Ureter (tissue), 1 donor: ENCODE data around the gene FRMD7. TPM values are rescaled to one million over a fixed set of nuclear protein-coding genes. Genes with fewer than 3 reads are reported as not detected.
"Not testable (repeated sequence)": the region's sequence is repeated elsewhere in the genome, so short reads cannot be mapped to it uniquely, and the experiment has no call there.

Experiments
- DNase-seq: peaks from one replicate; pipeline ENCODE4 v3.0.0-alpha.2; 2020; ENCODE audit warnings: low spot score
- total RNA-seq: library from RNA; stranded (reverse); gene quantifications from one replicate; pipeline ENCODE4 v1.2.4, GENCODE V29; 2023
- donor health status: DM: yes; HTN: yes; CAD: no.

The FRMD7 gene, protein sequence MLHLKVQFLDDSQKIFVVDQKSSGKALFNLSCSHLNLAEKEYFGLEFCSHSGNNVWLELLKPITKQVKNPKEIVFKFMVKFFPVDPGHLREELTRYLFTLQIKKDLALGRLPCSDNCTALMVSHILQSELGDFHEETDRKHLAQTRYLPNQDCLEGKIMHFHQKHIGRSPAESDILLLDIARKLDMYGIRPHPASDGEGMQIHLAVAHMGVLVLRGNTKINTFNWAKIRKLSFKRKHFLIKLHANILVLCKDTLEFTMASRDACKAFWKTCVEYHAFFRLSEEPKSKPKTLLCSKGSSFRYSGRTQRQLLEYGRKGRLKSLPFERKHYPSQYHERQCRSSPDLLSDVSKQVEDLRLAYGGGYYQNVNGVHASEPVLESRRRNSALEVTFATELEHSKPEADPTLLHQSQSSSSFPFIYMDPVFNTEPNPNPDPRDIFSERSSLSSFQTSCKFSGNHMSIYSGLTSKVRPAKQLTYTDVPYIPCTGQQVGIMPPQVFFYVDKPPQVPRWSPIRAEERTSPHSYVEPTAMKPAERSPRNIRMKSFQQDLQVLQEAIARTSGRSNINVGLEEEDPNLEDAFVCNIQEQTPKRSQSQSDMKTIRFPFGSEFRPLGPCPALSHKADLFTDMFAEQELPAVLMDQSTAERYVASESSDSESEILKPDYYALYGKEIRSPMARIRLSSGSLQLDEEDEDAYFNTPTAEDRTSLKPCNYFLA
- total RNA-seq, result 1.6 TPM

DNA sequence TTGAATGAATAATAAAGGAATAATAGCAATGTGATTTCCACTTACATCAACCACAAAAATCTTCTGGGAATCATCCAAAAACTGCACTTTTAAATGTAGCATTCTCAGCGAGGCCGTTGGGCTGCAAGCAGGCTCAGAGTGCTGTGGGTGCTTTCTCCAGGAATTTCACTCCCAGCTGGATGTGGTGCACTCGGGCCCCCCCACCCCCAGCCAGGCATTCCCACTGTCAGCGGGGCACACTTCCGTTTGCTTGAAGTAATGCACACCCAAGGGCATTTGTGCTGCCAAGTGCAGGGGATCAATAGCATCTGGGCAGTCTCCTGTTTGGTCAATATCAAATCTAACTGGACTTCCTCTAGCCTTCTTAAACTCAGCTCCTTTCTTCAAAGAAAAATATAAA, at the start of gene FRMD7:
Gene FRMD7, minus strand, starts transcription at position 278 of the 400 bp plus-strand sequence. Its CDS starts 176 bp downstream, at position 102.
- no peak for DNase-seq

DNA sequence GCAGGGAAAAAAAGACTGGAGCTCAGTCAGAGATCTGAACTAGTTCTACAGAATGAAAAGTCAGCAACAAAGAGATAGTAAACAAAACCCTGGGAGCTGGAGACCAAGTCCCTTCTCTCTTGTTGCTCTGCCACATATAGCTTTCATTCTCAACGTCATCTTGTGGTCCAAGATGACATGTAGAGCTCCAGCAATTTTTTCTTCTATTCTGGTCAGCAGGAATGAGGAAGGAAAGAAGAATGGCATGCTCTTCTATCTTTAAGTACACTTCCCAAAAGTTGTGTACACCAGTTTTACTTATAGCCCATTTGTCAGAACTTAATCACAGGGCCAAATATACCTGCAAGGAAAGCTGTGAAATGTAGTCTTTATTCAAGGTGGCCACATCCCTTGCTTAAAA, 45.8 kb upstream of the FRMD7 start:
- no peak for DNase-seq

GRCh38 chrX:132171881-132172280, 44.1 kb upstream of the FRMD7 start:
- DNase-seq, result no peak

DNA sequence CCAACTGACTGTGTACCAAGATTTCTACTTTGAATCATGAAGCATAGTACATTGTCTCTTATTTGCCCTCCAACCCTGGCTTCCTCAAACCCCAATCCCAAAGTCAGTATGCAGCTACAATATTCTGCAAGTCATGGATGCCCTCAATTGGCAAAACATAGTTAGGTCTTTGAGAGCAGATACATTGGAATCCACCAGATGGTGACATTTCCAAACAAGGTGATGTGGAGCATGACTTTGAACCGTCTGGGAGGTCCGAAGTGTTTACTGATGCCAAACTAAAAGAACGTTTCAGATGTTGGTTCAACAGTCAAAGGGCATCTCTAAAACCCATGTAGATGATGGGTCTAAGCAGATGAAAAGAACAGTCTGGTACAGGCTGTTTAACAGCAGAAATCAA, 43.7 kb upstream of the FRMD7 start:
- no peak for DNase-seq

GRCh38 chrX:132169554-132169953, 41.7 kb upstream of the FRMD7 start:
- no peak for DNase-seq

DNA sequence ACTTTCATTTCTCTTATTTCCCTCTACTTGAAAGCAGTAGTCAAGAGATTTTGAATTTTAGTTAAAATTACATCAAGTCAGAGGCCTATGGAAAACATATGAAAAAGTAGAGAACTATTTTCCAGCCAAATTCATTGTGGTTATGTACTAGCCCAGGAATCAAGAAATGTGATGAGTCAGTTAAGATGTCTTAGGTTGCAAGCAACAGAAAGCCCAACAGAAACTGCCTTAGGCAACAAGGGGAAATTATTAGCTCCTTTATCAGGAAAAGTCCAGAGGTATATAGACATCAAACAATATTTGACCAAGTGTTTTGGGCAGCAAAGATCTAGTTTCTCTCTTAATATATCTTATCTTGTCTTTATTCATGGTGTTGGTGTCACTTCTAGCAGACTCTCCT, 37.8 kb upstream of the FRMD7 start:
- DNase-seq, result no peak

- no peak for DNase-seq
These were observed 37.2 kb upstream of the FRMD7 start for GRCh38 chrX:132165005-132165404.

DNA sequence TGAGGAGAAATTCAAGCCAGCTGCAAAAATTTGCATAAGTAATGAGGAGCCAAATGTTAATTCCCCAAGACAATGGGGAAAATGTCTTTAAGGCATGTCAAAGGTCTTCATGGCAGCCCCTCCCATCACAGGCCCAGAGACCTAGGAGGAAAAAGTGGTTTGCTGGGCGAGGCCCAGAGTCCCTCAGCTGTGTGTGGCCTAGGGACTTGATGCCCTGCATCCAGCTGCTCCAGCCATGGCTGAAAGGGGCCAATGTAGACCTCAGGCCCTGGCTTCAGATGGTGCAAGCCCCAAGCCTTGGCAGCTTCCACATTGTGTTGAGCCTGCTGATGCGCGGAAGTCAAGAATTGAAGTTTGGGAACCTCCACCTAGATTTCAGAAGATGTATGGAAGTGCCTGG, 35.3 kb upstream of the FRMD7 start:
- not testable (repeated sequence) for DNase-seq

- no peak for DNase-seq
These were observed 25.3 kb upstream of the FRMD7 start for GRCh38 chrX:132153166-132153565.

GRCh38 chrX:132146456-132146855, 18.6 kb upstream of the FRMD7 start:
- DNase-seq, result no peak

DNA sequence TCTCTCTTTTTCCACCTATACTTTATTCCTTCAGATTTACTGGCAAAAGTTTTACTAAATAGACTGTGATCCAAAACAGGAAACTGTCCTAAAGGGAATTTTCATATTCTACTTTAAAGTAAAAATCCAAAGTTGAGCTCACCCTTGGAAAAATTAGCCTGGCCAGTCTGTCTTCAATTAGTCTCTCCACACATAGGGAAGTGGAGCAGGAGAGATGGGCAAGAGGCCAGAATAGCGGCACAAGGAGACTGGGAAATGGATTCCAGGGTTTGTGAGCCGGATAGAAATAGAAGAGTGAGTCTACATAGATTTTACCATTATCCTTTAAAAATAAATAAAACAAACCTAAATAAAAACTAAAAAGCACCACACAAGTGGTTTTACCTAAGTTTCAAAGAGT, 16.2 kb upstream of the FRMD7 start:
- no peak for DNase-seq

DNA sequence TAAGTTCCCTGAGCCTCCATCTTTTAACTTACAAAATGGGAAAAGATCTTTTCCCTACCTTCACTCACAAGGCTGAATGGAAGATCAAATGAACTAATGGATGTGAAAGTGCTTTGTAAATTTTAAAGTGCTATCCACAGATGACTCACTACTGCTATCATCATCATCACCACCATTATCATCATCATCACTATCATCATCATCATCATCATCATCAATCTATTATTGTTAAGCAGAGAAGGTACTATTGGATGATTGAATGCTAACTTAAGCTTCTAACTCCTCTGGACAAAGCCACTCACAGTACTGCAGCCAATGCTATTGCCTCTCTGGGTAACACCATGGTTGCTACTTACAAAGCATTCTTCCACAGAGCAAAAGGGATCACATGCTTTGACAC, 1.9 kb downstream of the FRMD7 start:
- no peak for DNase-seq

DNA sequence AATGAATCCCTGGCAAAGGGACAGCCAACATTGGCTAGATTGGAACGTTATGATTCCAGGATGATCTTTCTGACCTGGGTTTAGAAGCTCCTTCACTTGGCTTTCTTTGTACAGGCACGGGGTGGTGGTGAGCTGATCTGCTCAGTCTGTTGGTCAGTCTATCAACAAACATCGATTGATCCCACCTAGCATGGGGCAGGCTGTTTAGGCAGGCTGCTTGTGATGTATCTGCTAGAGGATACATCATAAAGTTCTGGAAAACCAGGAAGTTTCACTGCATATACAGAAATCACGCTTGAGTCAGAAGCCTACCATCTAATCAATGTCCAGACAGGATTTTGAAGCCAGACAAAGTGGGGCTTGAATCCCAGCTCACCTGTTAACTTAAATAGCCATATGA, 6.9 kb downstream of the FRMD7 start:
- no peak for DNase-seq

DNA sequence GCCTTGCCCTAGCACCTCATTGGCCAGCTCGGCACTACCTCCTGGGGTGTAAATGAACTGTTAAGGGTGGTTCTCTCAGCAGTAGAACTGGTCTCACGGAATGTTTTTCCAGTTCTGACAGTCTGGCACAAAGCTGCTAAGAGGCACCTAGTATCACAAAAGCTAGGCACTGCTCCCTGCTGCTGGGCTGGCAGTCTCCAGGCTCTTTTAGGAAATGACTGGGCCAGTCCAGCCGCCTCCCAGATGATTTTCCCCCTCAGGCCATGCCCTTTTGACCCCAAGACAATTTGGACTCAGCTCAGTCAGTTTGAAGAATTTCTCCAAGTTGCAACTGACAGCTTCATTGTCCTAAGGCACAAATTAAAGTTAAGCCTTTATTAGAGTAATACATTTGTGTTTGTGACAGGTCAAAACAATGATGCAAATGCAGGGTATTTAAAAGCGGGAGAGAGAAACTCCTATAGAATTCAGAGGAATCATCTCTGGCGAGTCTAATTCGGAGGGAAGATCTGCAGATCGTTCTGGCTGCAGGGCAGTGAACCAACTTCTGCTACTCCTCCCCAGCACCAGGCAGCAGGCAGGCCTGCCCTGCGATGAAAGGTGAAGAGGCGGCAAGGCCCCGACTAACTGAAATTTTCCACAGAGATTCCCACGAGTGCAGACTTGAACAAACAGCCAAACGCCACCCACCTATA, 7.9 kb downstream of the FRMD7 start:
- no peak for DNase-seq

DNA sequence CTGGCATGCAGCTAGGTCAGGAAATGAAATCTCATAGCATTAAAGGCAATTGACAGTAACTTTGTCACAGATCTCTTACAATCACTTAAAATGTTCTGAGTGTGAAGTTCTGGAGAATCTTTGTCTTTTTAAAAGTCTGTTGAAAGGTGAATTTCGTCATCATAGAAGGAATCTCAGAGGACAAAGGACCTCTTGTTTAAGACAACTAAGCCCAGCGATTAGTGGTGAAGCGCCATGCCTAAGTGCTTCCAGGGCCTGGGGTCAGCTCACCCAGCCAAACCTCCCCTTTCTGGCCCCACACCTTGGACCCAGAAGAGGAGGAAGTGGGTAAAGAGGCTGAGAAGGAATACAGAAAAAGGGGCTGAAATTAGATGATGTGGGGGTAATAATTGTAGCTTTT, 8.5 kb downstream of the FRMD7 start:
- DNase-seq, result no peak

GRCh38 chrX:132118358-132118757, 9.5 kb downstream of the FRMD7 start:
- no peak for DNase-seq

GRCh38 chrX:132115792-132116191, 12.0 kb downstream of the FRMD7 start:
- DNase-seq, result no peak

DNA sequence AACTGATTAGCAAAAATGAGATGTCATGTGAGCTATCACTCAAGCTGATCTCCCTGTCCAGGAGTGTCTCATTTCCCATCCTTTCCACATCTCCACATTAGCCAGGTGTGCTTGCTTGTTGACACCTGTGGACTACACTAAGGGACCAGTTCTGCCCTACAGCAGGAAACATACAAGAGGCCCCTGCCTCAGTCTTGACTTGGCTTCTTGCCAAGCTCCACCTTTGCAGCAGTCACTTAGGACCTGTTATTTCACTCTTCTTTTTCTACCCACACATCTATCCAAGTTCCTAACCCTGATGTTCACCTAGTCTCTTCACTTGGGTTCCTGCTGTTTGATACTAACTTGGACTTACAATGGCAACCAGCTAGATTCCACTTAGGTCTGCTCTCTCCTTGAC, 13.2 kb downstream of the FRMD7 start:
- no peak for DNase-seq

- no peak for DNase-seq
These were observed 20.5 kb downstream of the FRMD7 start for GRCh38 chrX:132107291-132107690.

DNA sequence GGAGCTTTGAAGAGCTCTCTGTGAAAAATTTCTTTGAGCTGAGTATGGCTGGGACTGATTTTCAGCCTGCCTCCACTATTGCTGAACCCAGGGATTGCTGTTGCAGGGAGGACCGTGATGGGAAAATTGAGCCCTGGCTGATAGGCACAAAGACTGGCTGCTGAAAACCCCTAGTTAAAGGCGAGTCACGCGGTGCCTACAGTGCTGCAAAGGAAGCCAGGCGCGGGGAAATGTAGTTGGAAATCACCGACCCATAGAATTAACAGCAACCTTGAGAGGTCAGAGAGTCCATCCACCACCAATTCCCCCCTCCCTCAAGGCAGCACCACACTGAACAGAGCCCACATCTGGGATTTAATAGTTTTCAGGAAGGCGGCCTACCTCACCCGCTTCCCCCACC, 26.0 kb downstream of the FRMD7 start:
- no peak for DNase-seq

- DNase-seq, result no peak
These were observed 26.6 kb downstream of the FRMD7 start for GRCh38 chrX:132101206-132101605.

- not testable (repeated sequence) for DNase-seq
These were observed 29.1 kb downstream of the FRMD7 start for GRCh38 chrX:132098704-132099103.

GRCh38 chrX:132094164-132094563, 33.7 kb downstream of the FRMD7 start:
- no peak for DNase-seq
